HUES6 (cell line): ENCODE results near the gene ZNF440.
A peak's percentile ranks its signal among the peaks of the same experiment; 100 is the strongest.
"Not testable (repeated sequence)": the region's sequence is repeated elsewhere in the genome, so short reads cannot be mapped to it uniquely, and the experiment has no call there.

Experiments
- H3K27ac ChIP-seq: 2 replicates; pipeline ENCODE4 v1.7.0; 2013; ENCODE audit warnings: low read depth, mild to moderate bottlenecking, low read length, inconsistent platforms
- H3K27me3 ChIP-seq: 2 replicates; pipeline ENCODE4 v1.6.1; 2013; ENCODE audit warnings: low read length; ENCODE audit not compliant: control insufficient read depth, insufficient read depth
- H3K36me3 ChIP-seq: 2 replicates; pipeline ENCODE4 v1.6.1; 2013; ENCODE audit warnings: low read length; ENCODE audit not compliant: control insufficient read depth, insufficient read depth
- H3K4me1 ChIP-seq: 2 replicates; pipeline ENCODE4 v1.6.1; 2013; ENCODE audit warnings: low read length; ENCODE audit not compliant: control insufficient read depth, insufficient read depth
- H3K4me3 ChIP-seq: 2 replicates; pipeline ENCODE4 v1.5.1; 2013; ENCODE audit warnings: low read depth, low read length
- H3K9ac ChIP-seq: one replicate; pipeline ENCODE4 v1.6.1; 2013; ENCODE audit warnings: mild to moderate bottlenecking, low read length
- H3K9me3 ChIP-seq: 2 replicates; pipeline ENCODE4 v1.6.1; 2013; ENCODE audit warnings: low read depth, low read length; ENCODE audit not compliant: control insufficient read depth, insufficient read depth

ZNF440 gene

GRCh38 chr19:11787536-11787935, 26.5 kb upstream of the ZNF440 start:
- Histone ChIP-seq H3K27ac (no peak overlapping the region), H3K36me3 (no peaks in the 10 kb centered on the region), H3K9ac (no peak overlapping the region), H3K27me3 (no peaks in the 10 kb centered on the region), H3K9me3 (peaks cover 54% of the 10 kb centered on the region), H3K4me3 (no peak overlapping the region), H3K4me1 (no peaks in the 10 kb centered on the region)

GRCh38 chr19:11792942-11793341, 21.1 kb upstream of the ZNF440 start:
- Histone ChIP-seq H3K27ac (no peak overlapping the region), H3K9ac (no peak overlapping the region), H3K36me3 (no peaks in the 10 kb centered on the region), H3K27me3 (no peaks in the 10 kb centered on the region), H3K4me1 (no peaks in the 10 kb centered on the region; the same call in 1 of the 2 replicates), H3K9me3 (peaks cover 19% of the 10 kb centered on the region), H3K4me3 (no peak overlapping the region)

- Histone ChIP-seq H3K4me3 (no peak overlapping the region; the same call in 1 of the 2 replicates), H3K9me3 (peaks cover 8% of the 10 kb centered on the region; the same call in 1 of the 2 replicates), H3K27me3 (peaks cover 5% of the 10 kb centered on the region; the same call in 1 of the 2 replicates), H3K27ac (no peak overlapping the region), H3K36me3 (no peaks in the 10 kb centered on the region), H3K4me1 (no peaks in the 10 kb centered on the region; the same call in 1 of the 2 replicates), H3K9ac (no peak overlapping the region)
Observed at GRCh38 chr19:11797491-11797890, 16.6 kb upstream of the ZNF440 start.

- peaks cover 5% of the 10 kb centered on the region; the same call in 1 of the 2 replicates for H3K27me3 ChIP-seq
- no peak within 1 kb of the TSS for H3K27ac ChIP-seq
- peak within 1 kb of the TSS; percentile 76 for H3K4me3 ChIP-seq
- peaks cover 16% of the 10 kb centered on the region for H3K9me3 ChIP-seq
- no peaks in the 10 kb centered on the region for H3K36me3 ChIP-seq
- H3K4me1 ChIP-seq, result no peaks in the 10 kb centered on the region; the same call in 1 of the 2 replicates
- H3K9ac ChIP-seq, result no peak within 1 kb of the TSS
Observed at GRCh38 chr19:11798391-11799330, 15.4 kb upstream of the ZNF440 start, which contains the start of gene ZNF491. Gene ZNF491, plus strand, starts transcription at chr19:11798523. Its CDS starts 7,431 bp downstream, at chr19:11805954.

- Histone ChIP-seq H3K27ac (no peak overlapping the region), H3K27me3 (no peaks in the 10 kb centered on the region), H3K9me3 (peaks cover 73% of the 10 kb centered on the region), H3K4me3 (no peak overlapping the region), H3K9ac (no peak overlapping the region), H3K36me3 (no peaks in the 10 kb centered on the region), H3K4me1 (no peaks in the 10 kb centered on the region)
Observed at GRCh38 chr19:11806354-11807098, 7.5 kb upstream of the ZNF440 start.

GRCh38 chr19:11807099-11807380, 7.0 kb upstream of the ZNF440 start:
- Histone ChIP-seq H3K27ac (no peak overlapping the region), H3K4me3 (no peak overlapping the region), H3K27me3 (no peaks in the 10 kb centered on the region), H3K36me3 (no peaks in the 10 kb centered on the region), H3K9ac (no peak overlapping the region), H3K9me3 (peaks cover 72% of the 10 kb centered on the region), H3K4me1 (no peaks in the 10 kb centered on the region)

- Histone ChIP-seq H3K9ac (no peak overlapping the region), H3K4me3 (peak overlapping the region; percentile 83), H3K9me3 (peaks cover 43% of the 10 kb centered on the region), H3K4me1 (no peaks in the 10 kb centered on the region), H3K27ac (no peak overlapping the region), H3K36me3 (no peaks in the 10 kb centered on the region), H3K27me3 (peaks cover 13% of the 10 kb centered on the region; the same call in 1 of the 2 replicates)
Observed at GRCh38 chr19:11813703-11814028, 407 bp upstream of the ZNF440 start.

- H3K27me3 ChIP-seq, result peaks cover 13% of the 10 kb centered on the region; the same call in 1 of the 2 replicates
- H3K9ac ChIP-seq, result no peak overlapping the region
- H3K4me3 ChIP-seq, result peak overlapping the region; percentile 83; the same call in 1 of the 2 replicates
- no peaks in the 10 kb centered on the region for H3K36me3 ChIP-seq
- H3K4me1 ChIP-seq, result no peaks in the 10 kb centered on the region
- H3K27ac ChIP-seq, result no peak overlapping the region
- H3K9me3 ChIP-seq, result peaks cover 33% of the 10 kb centered on the region
Observed at GRCh38 chr19:11814700-11815035, 595 bp downstream of the ZNF440 start.

GRCh38 chr19:11821474-11822109, 7.5 kb downstream of the ZNF440 start:
- Histone ChIP-seq H3K36me3 (no peaks in the 10 kb centered on the region), H3K4me1 (no peaks in the 10 kb centered on the region), H3K9ac (no peak overlapping the region), H3K27me3 (no peaks in the 10 kb centered on the region), H3K27ac (no peak overlapping the region), H3K9me3 (peaks cover 39% of the 10 kb centered on the region), H3K4me3 (no peak overlapping the region)

GRCh38 chr19:11828957-11829876, 15.1 kb downstream of the ZNF440 start:
- peaks cover 67% of the 10 kb centered on the region for H3K9me3 ChIP-seq
- not testable (repeated sequence) for H3K27me3 ChIP-seq, H3K4me1 ChIP-seq, H3K27ac ChIP-seq, H3K4me3 ChIP-seq, H3K9ac ChIP-seq
- peaks cover 11% of the 10 kb centered on the region; the same call in 1 of the 2 replicates for H3K36me3 ChIP-seq
